NCI-H2196 (cell line): ENCODE data around the gene PCAT6.
A peak's percentile ranks its signal among the peaks of the same experiment; 100 is the strongest.

Source experiments
- DNase-seq: peaks from one replicate; lab custom pipeline; 2025; ENCODE audit not compliant: unreplicated experiment; lab: John Stamatoyannopoulos, UW

The PCAT6 gene

DNA sequence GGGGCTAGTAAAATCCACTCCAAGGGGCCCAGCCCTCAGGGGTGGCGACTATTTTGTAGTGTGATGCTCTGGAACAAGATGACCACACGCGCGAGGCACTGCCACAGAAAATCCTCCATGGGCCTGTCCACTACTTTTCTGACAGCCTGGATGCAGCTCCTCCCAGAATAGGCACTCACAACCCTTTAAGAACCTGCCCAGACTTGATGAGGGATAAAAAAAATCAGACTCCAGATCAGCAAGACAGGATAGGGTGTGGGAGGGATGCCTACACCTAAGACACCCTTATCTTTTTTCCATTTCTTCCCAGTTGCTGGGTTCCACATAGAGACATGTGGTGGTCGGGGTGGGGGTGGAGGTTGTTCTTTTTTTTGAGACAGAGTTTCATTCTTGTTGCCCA is 33.5 kb downstream of the PCAT6 start:
- no peak for DNase-seq

DNA sequence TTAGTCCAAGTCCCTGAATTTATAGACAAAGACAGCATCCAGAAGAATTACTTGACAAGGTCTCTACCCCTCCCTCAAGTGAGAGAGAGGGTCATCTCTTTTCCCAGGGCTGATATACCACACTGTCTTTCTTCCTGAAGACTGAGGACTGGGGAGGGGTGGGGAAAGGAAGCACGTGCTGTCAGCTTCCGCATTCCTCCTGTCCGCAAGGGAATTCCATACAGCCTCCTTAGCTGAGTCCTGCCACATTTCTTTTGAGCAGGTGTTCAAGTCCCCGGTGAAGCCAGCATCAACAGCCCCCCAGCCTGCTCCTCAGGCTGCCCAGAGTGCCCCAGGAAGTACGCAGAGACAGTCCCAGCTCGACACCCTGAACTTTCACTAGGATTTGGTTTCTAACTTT is 34.2 kb downstream of the PCAT6 start:
- no peak for DNase-seq

DNA sequence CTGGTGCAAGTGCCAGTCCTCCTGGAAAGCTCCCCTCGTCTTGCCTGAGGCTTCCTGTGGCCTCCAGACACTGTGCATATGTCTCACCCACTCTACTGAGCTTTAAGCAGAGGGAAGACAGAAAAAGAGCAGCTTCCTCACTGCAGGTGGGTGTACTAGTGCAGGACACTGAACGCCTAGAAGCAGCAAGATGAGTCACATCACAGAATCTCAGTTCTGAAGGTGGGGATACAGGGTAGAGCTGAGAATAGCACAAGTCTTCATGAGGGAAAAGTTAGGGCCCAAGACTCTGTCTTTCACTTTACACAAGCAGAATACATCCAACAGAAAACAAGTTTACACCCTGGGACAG is 37.4 kb downstream of the PCAT6 start:
- no peak for DNase-seq

DNA sequence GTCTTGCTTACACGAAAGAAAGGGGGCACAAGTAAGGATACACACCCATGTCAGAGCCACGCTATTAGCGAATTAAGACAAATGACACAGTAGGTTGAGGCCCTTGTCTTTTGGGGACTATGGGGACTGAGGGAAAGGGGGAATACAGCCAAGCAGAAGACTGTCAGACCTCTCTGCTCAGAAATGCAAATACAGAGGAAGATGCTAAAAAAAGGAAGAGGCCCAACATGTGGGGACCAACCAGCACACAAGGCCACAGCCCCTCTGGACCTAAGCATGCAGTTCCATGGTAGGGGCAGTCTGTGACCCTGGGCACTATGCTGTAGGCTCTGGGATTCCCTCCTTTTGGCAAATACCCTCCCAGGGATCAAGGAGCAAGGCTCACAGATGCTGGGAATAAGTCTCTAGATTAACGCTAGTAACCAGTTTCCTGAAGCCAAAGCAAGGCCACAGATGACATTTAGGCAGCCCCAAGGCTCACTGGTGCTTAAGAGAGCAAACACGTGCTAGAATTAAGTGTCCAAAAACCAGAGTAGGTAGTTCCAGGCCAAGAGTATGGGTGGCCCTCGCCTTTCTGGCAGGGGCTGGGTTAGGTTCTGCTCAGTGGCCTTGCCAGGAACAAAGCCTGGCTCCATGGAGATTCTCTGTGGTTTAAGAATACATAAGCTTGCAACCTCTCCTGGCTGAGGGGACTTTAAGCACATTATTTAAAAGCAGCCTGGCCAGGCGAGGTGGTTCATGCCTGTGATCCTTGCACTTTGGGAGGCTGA is 40.0 kb downstream of the PCAT6 start:
- no peak for DNase-seq

DNA sequence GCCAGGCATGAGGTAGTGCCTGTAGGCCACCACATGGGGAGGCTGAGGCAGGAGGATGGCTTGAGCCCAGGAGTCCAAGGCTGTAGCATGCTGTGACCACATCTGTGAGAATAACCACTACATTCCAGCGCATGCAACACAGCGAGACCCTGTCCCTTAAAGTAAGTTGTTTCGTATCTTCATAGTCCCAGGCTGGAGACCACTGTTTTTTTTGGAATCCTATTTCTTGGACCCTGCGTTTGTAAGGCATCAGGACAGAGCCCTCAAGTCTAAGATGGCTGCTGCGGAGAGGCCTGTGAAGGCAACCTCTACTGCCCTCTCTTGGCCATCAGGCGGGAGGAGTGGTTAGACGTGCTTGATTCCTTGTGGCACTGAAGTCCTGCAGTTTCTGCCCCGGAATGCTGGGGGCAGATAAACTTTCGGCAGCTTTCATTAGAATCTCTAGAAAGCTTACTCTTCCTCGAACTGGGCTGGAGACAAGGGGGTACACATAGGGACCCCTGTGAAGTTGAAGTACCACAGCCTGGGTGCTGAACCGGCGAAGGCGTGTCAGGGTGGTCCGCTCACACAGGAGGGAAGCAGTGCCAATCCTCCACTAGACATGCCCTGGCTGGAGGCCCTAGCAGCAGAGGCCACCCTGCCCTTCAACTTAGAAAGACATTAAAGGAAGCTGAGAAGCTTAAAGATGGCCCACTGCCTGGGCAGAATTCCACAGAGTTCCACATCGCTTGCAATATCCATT is 41.6 kb downstream of the PCAT6 start:
- peak; percentile 40 for DNase-seq

DNA sequence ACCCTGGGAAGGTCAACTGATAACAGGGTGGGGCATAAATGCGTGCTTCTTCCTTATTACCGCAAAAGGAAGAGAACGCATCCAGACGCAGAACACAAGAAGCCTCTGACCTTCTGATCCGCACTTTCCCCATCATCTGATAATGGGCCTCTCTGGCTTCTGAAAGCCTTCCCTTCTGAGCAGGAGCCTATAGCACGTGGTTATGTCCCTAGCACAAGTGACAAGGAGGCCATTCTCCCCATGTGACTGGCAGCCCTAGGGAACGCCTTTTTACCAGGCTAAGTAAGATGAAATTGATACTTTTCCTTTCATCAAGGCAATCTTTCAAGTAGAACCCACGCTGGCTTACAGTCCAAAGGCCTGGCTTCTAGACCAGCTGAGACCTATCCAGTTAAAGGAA is 44.0 kb downstream of the PCAT6 start:
- DNase-seq, result no peak

DNA sequence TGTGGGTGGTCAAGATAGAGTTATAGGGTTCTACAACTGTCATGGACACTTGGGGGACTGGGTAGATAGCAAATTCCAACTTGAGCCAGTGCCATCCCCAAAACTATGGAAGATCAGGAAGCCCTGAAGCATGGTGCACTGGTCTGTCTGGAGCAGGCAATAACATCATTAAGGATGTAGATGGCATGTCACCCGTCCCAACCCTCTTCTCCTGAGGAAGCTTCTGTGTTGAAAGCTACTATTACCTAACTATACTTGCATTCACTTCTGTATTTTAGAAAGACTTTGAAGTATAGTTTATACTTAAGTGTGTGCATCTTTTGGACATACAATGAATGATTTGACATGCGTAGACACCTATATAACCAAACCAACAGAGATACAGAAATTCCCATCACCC is 45.3 kb downstream of the PCAT6 start:
- no peak for DNase-seq

DNA sequence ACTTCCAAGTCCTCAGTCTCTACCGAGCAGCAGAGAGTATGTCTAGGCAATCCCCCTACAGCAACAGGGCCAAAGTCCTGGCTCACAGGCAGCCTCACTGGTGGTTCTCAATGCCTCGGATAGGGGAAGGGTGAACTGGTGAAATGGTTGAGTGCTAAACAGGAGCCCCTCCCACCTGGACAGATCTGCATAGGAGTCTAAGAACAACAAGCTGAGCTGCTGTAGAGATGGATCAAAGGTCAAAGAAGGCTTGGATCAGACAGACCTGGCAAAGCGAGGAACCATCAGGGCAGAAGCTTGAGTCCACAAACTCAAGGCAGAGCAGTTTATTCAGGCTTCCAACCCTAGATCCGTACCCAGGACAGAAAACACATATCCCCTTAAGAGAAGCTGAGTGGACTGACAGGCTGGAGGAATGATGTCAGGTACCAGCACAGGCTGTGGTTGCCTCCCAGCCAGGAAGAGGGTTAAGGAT is 46.4 kb downstream of the PCAT6 start:
- DNase-seq, result no peak

DNA sequence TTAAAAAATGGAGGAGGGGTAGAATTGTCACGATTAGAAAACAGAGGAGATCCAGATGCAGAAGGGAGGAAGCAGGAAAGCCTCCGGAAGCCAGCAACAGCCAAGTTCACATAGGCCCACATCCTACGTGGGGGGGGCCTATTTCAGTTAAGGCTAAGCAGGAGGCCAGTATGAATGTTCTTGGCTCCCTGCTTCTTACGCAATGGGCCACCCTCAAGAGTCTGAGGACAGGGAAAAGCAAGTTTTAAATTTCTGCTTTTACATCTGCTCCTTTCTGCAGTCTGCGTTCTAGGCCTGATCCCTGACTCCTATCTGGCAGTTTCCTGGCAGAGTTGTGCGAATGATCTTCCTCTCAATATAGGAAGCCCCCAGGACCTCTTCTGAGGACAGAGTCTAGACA is 47.6 kb downstream of the PCAT6 start:
- DNase-seq, result no peak

DNA sequence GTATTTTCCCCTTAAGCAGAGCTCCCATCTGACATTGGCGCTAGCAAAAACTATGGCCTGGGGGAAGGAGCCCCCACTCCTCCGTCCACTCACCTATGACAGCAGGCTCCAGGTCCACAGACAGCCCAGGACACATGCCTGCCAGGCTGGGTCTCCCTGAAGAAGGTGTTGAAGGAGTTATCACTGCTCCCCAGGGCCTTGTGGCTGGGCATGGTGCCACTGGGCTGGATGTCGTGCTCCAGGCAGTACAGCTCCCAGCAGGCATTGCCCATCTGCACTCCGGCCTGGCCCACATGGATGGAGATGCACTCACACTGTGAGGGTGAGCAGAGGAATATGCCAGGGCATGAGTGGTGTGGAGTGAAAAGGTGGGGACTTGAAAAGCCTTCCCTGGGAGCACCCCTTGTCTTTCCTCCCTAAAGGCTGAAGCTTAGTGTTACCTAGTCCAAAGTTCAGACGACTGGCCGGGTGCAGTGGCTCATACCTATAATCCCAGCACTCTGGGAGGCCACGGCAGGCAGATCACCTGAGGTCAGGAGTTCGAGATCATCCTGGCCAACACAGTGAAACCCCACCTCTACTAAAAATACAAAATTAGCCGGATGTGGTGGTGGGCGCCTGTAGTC is 48.1 kb downstream of the PCAT6 start:
- DNase-seq, result no peak

DNA sequence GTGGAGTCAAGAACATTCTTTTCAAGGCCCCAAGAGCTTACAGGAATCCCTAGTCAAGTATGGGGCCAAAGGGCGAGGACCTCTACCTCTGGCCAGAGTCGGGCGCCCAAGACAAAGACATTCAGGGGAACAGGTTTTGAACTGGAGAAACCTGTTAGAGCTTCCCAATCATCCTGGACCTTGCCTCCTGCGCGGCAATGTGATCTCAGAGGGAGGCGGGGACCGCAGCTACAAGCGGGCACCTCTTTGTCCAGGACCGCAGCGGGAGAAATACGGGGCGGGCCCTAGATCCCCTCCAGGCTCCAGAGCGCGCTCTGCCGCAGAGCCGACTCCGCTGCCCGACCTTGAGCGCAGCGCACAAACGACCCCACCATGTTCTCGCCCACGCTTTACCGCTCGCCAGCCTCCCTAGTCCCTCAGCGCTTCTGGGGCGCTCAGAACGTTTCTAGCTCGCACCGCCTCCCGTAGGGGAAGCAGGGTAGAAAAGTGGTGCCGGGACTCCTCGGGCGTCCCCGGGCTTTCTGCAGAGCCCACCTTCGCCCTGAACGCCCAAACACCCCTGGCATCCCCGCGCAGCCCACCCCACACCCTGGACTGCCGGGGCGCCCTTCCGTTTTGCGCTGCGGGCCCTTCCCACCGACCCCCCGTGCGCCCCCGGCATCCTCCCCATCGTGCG is 50.1 kb downstream of the PCAT6 start:
- peak; percentile 85 for DNase-seq
